ENCODE measurements around the gene DDX51. TPM values are rescaled to one million over a fixed set of nuclear protein-coding genes. Genes with fewer than 3 reads are reported as not detected.

The DDX51 gene
- polyA plus RNA-seq = 10 to 100 TPM; 14.3 to 19.0 (median 14.6) TPM

GRCh38 chr12:132144115-132144809 lies at the start of gene DDX51, which contains the start of gene NOC4L:
Gene DDX51 (minus strand): TSS chr12:132144319. CDS start chr12:132144296, 23 bp downstream.
Gene NOC4L (plus strand): TSS chr12:132144457. CDS start chr12:132144489, 32 bp downstream.
- 0 to 1% (median 1%) methylated on average over 84 to 100 of the region's 100 CpGs for WGBS, 3 donors
- peak within 1 kb of the TSS; percentile 57 for H3K27ac ChIP-seq (ENCODE audit: low read depth, low read length)

GRCh38 chr12:132191715-132192553 lies 47.8 kb upstream of the DDX51 start:
- H3K27ac ChIP-seq (ENCODE audit: low read depth, low read length) = no peak overlapping the region
- 54 to 76% (median 65%) methylated on average over 31 of the region's 31 CpGs for WGBS, 3 donors

GRCh38 chr12:132190834-132191500 lies 46.8 kb upstream of the DDX51 start:
- 75 to 86% (median 85%) methylated on average over 30 of the region's 30 CpGs for WGBS, 3 donors
- no peak overlapping the region for H3K27ac ChIP-seq (ENCODE audit: low read depth, low read length)

- H3K27ac ChIP-seq (ENCODE audit: low read depth, low read length) = no peak overlapping the region
- WGBS, 3 donors = 36 to 38% (median 36%) methylated on average over 57 to 59 of the region's 59 CpGs
Measured at GRCh38 chr12:132190012-132190755, 46.1 kb upstream of the DDX51 start.

- 0 to 1% (median 0%) methylated on average over 51 to 69 of the region's 69 CpGs for WGBS, 3 donors
- H3K27ac ChIP-seq (ENCODE audit: low read depth, low read length) = no peak overlapping the region
Measured at GRCh38 chr12:132189378-132190011, 45.4 kb upstream of the DDX51 start.

GRCh38 chr12:132188916-132189325 lies 44.8 kb upstream of the DDX51 start:
- 10 to 28% (median 24%) methylated on average over 17 to 20 of the region's 20 CpGs for WGBS, 3 donors
- H3K27ac ChIP-seq (ENCODE audit: low read depth, low read length) = no peak overlapping the region

- whole genome bisulfite sequencing, 3 donors = 74 to 88% (median 83%) methylated on average over 21 of the region's 21 CpGs
- no peak overlapping the region for H3K27ac ChIP-seq (ENCODE audit: low read depth, low read length)
Measured at GRCh38 chr12:132188451-132188901, 44.4 kb upstream of the DDX51 start.

- no peak overlapping the region for H3K27ac ChIP-seq (ENCODE audit: low read depth, low read length)
- 85 to 92% (median 87%) methylated on average over 35 of the region's 35 CpGs for WGBS, 3 donors
Measured at GRCh38 chr12:132187646-132188450, 43.7 kb upstream of the DDX51 start.

- H3K27ac ChIP-seq (ENCODE audit: low read depth, low read length) = no peak overlapping the region
- WGBS, 3 donors = 69 to 77% (median 76%) methylated on average over 33 to 39 of the region's 39 CpGs
Measured at GRCh38 chr12:132186857-132187620, 42.9 kb upstream of the DDX51 start.

GRCh38 chr12:132186208-132186856 lies 42.2 kb upstream of the DDX51 start:
- WGBS, 3 donors = 34 to 45% (median 35%) methylated on average over 24 of the region's 24 CpGs
- no peak overlapping the region for H3K27ac ChIP-seq (ENCODE audit: low read depth, low read length)

- WGBS, 3 donors = 59 to 64% (median 63%) methylated on average over 16 of the region's 16 CpGs
- H3K27ac ChIP-seq (ENCODE audit: low read depth, low read length) = no peak overlapping the region
Measured at GRCh38 chr12:132185705-132186104, 41.6 kb upstream of the DDX51 start.

- WGBS, 3 donors = 70 to 79% (median 76%) methylated on average over 10 of the region's 10 CpGs
- H3K27ac ChIP-seq (ENCODE audit: low read depth, low read length) = no peak overlapping the region
Measured at GRCh38 chr12:132182711-132183365, 38.7 kb upstream of the DDX51 start.

- WGBS, 3 donors = 87 to 92% (median 89%) methylated on average over 21 of the region's 21 CpGs
- no peak overlapping the region for H3K27ac ChIP-seq (ENCODE audit: low read depth, low read length)
Measured at GRCh38 chr12:132182206-132182710, 38.1 kb upstream of the DDX51 start.

- H3K27ac ChIP-seq (ENCODE audit: low read depth, low read length) = no peak overlapping the region
- 84 to 88% (median 88%) methylated on average over 28 to 33 of the region's 33 CpGs for WGBS, 3 donors
Measured at GRCh38 chr12:132181570-132182200, 37.6 kb upstream of the DDX51 start.
